UCSD-AML1 (cell line): Measurements from ENCODE around the gene SNN.
A peak's percentile ranks its signal among the peaks of the same experiment; 100 is the strongest.

Source experiments
- DNase-seq: peaks from one replicate; lab custom pipeline; 2025; ENCODE audit not compliant: unreplicated experiment; lab: John Stamatoyannopoulos, UW

The SNN gene

GRCh38 chr16:11666103-11667055 lies 1.9 kb upstream of the SNN start:
- peak; percentile 33 for DNase-seq

- no peak for DNase-seq
Measured at GRCh38 chr16:11667221-11667823, 933 bp upstream of the SNN start.

GRCh38 chr16:11668623-11669379 lies 546 bp downstream of the SNN start:
- no peak for DNase-seq

- peak; percentile 62 for DNase-seq
Measured at GRCh38 chr16:11669380-11670146, 1.3 kb downstream of the SNN start.

- no peak for DNase-seq
Measured at GRCh38 chr16:11670171-11671131, 2.2 kb downstream of the SNN start.

- no peak for DNase-seq
Measured at GRCh38 chr16:11671271-11671670, 3.0 kb downstream of the SNN start.

- no peak for DNase-seq
Measured at GRCh38 chr16:11671676-11672075, 3.4 kb downstream of the SNN start.

GRCh38 chr16:11672206-11673090 lies 4.2 kb downstream of the SNN start:
- peak; percentile 58 for DNase-seq

GRCh38 chr16:11673091-11674000 lies 5.1 kb downstream of the SNN start:
- no peak for DNase-seq

GRCh38 chr16:11674001-11674817 lies 6.0 kb downstream of the SNN start:
- no peak for DNase-seq

GRCh38 chr16:11674818-11675560 lies 6.7 kb downstream of the SNN start:
- DNase-seq: no peak

GRCh38 chr16:11675561-11676511 lies 7.6 kb downstream of the SNN start:
- no peak for DNase-seq

GRCh38 chr16:11676799-11677198 lies 8.5 kb downstream of the SNN start:
- DNase-seq: no peak

GRCh38 chr16:11677451-11677951 lies 9.2 kb downstream of the SNN start:
- DNase-seq: no peak
